GM12878 (cell line): ENCODE data around the gene PDCD1LG2. TPM values are rescaled to one million over a fixed set of nuclear protein-coding genes. Genes with fewer than 3 reads are reported as not detected.

Experiments
- CBX5 ChIP-seq: sonication (generic); IDR thresholded peaks from 2 replicates; pipeline ENCODE4 v1.6.1; 2016; ENCODE audit warnings: low read depth, moderate library complexity, mild to moderate bottlenecking, inconsistent platforms
- CEBPZ ChIP-seq: fragments of 150-350 bp; IDR thresholded peaks from 2 replicates; pipeline ENCODE4 v1.6.1; 2016; ENCODE audit warnings: low read depth, low read length
- CUX1 ChIP-seq: IDR thresholded peaks from 2 replicates; pipeline ENCODE4 v1.6.1; 2012; ENCODE audit warnings: improper control_type of control experiment, low read depth, low read length; ENCODE audit not compliant: insufficient replicate concordance
- EED ChIP-seq: sonication (generic); IDR thresholded peaks from 2 replicates; pipeline ENCODE4 v1.6.1; 2016; ENCODE audit warnings: antibody characterized with exemption, low read depth
- ESRRA ChIP-seq: IDR thresholded peaks from 2 replicates; pipeline ENCODE4 v1.6.1; 2012; ENCODE audit warnings: mild to moderate bottlenecking, low read length, improper control_type of control experiment
- FOXM1 ChIP-seq: IDR thresholded peaks from 2 replicates; pipeline ENCODE4 v1.6.1; 2012; ENCODE audit warnings: low read depth, mild to moderate bottlenecking, inconsistent platforms, low read length, moderate library complexity
- HCFC1 ChIP-seq: fragments of 150-350 bp; IDR thresholded peaks from 2 replicates; pipeline ENCODE4 v1.6.1; 2014; ENCODE audit warnings: low read length
- HDAC2 ChIP-seq: fragments of 200-600 bp; sonication (generic); IDR thresholded peaks from 2 replicates; pipeline ENCODE4 v1.6.1; 2017
- JUND ChIP-seq: IDR thresholded peaks from 2 replicates; pipeline ENCODE4 v1.6.1; 2012; ENCODE audit warnings: low read depth, mild to moderate bottlenecking, low read length, improper control_type of control experiment, moderate library complexity
- MYB ChIP-seq: fragments of 150-350 bp; IDR thresholded peaks from 2 replicates; pipeline ENCODE4 v1.6.1; 2014; ENCODE audit warnings: mild to moderate bottlenecking, low read depth, low read length, borderline replicate concordance
- PAX8 ChIP-seq: fragments of 450-650 bp; IDR thresholded peaks from 2 replicates; pipeline ENCODE4 v1.6.1; 2017; ENCODE audit warnings: mild to moderate bottlenecking, moderate library complexity
- RAD21 ChIP-seq: IDR thresholded peaks from 2 replicates; pipeline ENCODE4 v1.6.1; 2011; ENCODE audit warnings: mild to moderate bottlenecking, low read depth, low read length, moderate library complexity; ENCODE audit not compliant: insufficient read depth
- REST ChIP-seq: IDR thresholded peaks from 2 replicates; pipeline ENCODE4 v1.6.1; 2012; ENCODE audit warnings: mild to moderate bottlenecking, low read depth, low read length
- RFX5 ChIP-seq: IDR thresholded peaks from 2 replicates; pipeline ENCODE4 v1.6.1; 2011; ENCODE audit warnings: low read depth, low read length, improper control_type of control experiment
- SIX5 ChIP-seq: IDR thresholded peaks from 2 replicates; pipeline ENCODE4 v1.6.1; 2011; ENCODE audit warnings: mild to moderate bottlenecking, low read depth, low read length, moderate library complexity; ENCODE audit not compliant: severe bottlenecking
- SRF ChIP-seq, 2 experiments: IDR thresholded peaks; 2 replicates each; pipeline ENCODE4 v1.6.1; 2011; ENCODE audit warnings: low read depth in 2 of 2, low read length in 2 of 2, mild to moderate bottlenecking in 1 of 2, moderate library complexity in 1 of 2
- ZBED1 ChIP-seq: IDR thresholded peaks from 2 replicates; pipeline ENCODE4 v1.6.1; 2016; ENCODE audit warnings: borderline replicate concordance
- ZNF274 ChIP-seq: IDR thresholded peaks from one replicate; pipeline ENCODE4 v1.8.0; 2011; ENCODE audit not compliant: insufficient read length, insufficient read depth
- ZNF384 ChIP-seq: IDR thresholded peaks from 2 replicates; pipeline ENCODE4 v1.6.1; 2012; ENCODE audit warnings: low read depth, mild to moderate bottlenecking, low read length, improper control_type of control experiment, borderline replicate concordance
- ZSCAN29 ChIP-seq: fragments of 450-650 bp; IDR thresholded peaks from 2 replicates; pipeline ENCODE4 v1.6.1; 2017; ENCODE audit warnings: mild to moderate bottlenecking, moderate library complexity
- polyA plus RNA-seq, 11 experiments: library from polyadenylated mRNA; depleted of rRNA in 4 of 11; unstranded in 6 of 11; stranded (reverse) in 5 of 11; fragments of >200 nt; fragmentation: Nextera tagmentation in 4 of 11; fragmentation: Illumina TruSeq in 1 of 11; extraction: Ambion mirVana in 4 of 11; extraction: Trizol in 1 of 11; gene quantifications; 1 replicate in 1 of 11; 2 replicates in 10 of 11; pipeline versions ENCODE4 v1.2.1 to v1.2.3, GENCODE V29; 2011 to 2016; ENCODE audit warnings: inconsistent platforms in 2 of 11, missing spikeins in 2 of 11, low read depth in 1 of 11
- total RNA-seq, 4 experiments: library from RNA; depleted of rRNA in 3 of 4; stranded (reverse); fragments of >200 nt in 3 of 4; fragmentation: Illumina TruSeq in 1 of 4; extraction: Trizol in 1 of 4; gene quantifications; 2 replicates each; pipeline versions ENCODE4 v1.2.1 to v1.2.3, GENCODE V29; 2013 to 2021

PDCD1LG2 gene
- total and polyA plus RNA-seq, 10 of the 15 experiments (the other 5 are each of a cell fraction or from before 2014, with no cell fraction given): 1.5 to 37.3 (median 3.0) TPM

GRCh38 chr9:5510360-5510931 is at the start of gene PDCD1LG2 (continued):
- TF ChIP-seq CUX1 (no peak), MYB (no peak), SIX5 (no peak), EED (peak; percentile 98), CEBPZ (no peak), RFX5 (no peak), HDAC2 (no peak), ZNF384 (no peak), ZBED1 (peak; percentile 69; the same call in 1 of the 2 replicates), CBX5 (no peak), ZNF274 (no peak), JUND (peak; percentile 94), RAD21 (no peak), FOXM1 (peak; percentile 75; the same call in 1 of the 2 replicates), HCFC1 (peak; percentile 23; the same call in 1 of the 2 replicates), PAX8 (no peak), REST (no peak), SRF (IDR thresholded peaks at IDR 0.05; ENCODE audit: low read depth in 2 of 2, low read length in 2 of 2) (peak in 1 of 2 experiments; percentile 60; a peak in 1 of 4 replicates), ESRRA (no peak), ZSCAN29 (no peak)
